Activated CD4-positive, alpha-beta T cell treated with anti-CD3 and anti-CD28 coated beads for 4 hours (primary cell): ENCODE results near the gene STX1A.
"Not testable (repeated sequence)": the region's sequence is repeated elsewhere in the genome, so short reads cannot be mapped to it uniquely, and the experiment has no call there.

Source experiments
- DNase-seq, 2 donors: peaks; one replicate each; pipeline ENCODE4 v3.0.0-alpha.2; 2020

The STX1A gene

DNA sequence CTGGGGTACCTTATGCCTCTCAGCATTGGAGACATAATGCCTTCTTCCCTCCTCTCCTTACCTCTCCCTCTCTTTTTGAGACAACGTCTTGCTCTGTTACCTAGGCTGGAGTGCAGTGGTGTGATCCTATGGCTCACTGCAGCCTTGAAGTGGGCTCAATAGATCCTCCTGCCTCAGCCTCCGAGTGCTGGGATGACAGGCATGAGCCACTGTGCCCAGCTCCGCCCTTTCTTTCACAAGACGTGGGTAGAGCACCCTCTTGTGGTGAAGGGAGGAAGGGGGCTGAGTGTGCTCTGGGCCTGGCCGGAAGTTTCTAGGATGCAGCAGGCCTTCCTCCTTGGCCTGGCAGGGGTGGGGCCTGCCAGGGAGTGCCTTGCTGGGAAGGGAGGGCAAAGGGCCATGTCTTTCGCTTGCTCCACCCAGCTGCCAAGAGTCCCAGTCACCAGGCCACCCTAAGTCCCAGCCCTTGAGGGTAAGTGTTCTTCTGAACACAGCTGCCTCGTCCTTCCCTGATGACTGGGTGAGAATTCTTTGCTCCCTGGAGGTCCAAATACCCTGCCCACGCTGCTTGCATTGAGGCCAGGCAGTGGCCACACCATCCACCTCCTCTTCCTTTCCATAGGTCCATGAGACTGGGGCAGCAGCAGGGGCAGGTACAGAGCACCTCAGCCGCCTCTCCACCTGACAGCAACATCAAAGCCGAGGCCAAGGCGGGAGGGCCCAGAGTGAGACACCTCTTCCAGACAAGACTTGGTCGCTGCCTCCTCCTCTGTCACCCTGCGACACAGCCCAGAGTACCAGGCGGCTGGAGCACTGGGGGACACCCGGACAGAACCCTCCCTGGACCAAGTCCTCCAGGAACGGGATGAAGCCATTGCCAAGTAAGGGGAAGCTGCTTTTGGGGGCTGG, 15.4 kb upstream of the STX1A start:
- DNase-seq = peak; percentile 83 to 87

- DNase-seq = no peak
Measured at GRCh38 chr7:73732397-73732796, 12.9 kb upstream of the STX1A start.

GRCh38 chr7:73730485-73730884, 11.0 kb upstream of the STX1A start:
- no peak for DNase-seq

DNA sequence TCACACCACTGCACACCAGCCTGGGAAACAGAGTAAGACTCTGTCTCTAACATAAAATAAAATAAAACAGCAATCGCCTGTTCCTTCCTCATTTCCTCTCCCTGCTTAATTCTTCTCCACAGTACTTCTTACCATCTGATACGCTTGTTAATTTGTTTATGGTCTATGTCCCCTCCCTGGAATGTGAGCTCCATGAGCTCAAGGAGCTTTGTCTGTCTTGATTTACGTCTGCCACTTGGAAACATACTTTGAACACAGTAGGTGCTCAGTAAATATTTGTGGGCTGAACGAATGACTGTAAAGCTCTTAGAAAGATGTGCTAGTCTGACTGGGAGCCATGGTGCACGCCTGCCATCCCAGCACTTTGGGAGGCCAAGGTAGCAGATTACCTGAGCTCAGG, 9.1 kb upstream of the STX1A start:
- no peak for DNase-seq

GRCh38 chr7:73727952-73728351, 8.5 kb upstream of the STX1A start:
- DNase-seq = no peak

- no peak for DNase-seq
Measured at GRCh38 chr7:73726083-73726466, 6.6 kb upstream of the STX1A start.

- no peak for DNase-seq
Measured at GRCh38 chr7:73723813-73724212, 4.3 kb upstream of the STX1A start.

- DNase-seq = no peak
Measured at GRCh38 chr7:73722785-73723184, 3.3 kb upstream of the STX1A start.

DNA sequence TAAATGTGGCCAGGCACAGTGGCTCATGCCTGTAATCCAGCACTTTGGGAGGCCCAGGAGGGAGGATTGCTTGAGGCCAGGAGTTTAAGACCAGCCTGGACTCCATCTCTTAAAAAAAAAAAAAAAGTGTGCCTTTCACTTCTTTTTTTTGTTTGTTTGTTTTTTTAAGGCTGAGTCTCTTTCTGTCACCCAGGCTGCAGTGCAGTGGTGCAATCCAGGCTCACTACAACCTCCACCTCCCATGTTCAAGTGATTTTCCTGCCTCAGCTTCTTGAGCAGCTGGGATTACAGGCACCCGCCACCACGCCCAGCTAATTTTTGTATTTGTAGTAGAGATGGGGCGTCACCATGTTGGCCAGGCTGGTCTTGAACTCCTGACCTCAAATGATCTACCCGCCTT, 2.7 kb upstream of the STX1A start:
- not testable (repeated sequence) for DNase-seq

GRCh38 chr7:73721377-73721817, 1.9 kb upstream of the STX1A start:
- DNase-seq = no peak

GRCh38 chr7:73720443-73720842, 974 bp upstream of the STX1A start:
- DNase-seq = not testable (repeated sequence)

DNA sequence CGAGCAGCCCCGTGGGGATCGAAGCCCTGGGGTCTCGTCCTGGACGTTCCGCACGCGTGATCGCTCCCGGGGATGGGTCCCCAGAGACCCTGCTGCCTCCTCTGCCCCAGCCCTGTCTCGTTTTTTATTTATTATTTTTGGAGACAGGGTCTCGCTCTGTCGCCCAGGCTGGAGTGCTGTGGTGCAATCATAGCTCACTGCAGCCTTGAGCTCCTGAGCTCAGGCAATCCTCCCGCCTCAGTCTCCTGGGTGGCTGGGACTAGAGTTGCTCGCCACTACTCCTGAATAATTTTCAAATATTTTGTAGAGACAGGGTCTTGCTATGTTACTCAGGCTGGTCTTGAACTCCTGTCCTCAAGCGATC, 319 bp upstream of the STX1A start:
- DNase-seq = no peak

DNA sequence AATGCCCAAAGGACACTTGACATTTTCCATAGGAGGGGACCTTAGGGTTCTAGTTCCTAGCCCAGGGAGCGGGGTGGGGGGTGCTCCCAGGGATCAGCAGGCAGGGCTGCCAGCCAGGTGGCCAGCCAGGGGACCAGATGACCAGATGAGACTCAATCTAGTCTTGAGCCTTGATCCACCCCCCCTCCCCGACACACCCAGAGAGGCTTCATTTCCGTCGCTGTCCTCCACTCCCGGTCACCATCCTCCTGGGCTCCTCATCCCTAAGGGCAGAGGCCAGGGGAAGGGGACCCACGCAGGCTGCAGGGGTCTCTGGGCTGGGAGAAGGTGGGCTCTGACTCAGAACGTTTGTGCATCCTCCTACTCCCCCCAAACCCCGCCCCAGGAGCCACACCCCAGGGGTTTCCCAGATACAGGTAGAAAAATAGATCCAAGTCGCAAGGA, 1.0 kb downstream of the STX1A start:
- DNase-seq = peak; percentile 36 to 44

- DNase-seq = peak; percentile 77 to 79
Measured at GRCh38 chr7:73717991-73718405, 1.5 kb downstream of the STX1A start.

DNA sequence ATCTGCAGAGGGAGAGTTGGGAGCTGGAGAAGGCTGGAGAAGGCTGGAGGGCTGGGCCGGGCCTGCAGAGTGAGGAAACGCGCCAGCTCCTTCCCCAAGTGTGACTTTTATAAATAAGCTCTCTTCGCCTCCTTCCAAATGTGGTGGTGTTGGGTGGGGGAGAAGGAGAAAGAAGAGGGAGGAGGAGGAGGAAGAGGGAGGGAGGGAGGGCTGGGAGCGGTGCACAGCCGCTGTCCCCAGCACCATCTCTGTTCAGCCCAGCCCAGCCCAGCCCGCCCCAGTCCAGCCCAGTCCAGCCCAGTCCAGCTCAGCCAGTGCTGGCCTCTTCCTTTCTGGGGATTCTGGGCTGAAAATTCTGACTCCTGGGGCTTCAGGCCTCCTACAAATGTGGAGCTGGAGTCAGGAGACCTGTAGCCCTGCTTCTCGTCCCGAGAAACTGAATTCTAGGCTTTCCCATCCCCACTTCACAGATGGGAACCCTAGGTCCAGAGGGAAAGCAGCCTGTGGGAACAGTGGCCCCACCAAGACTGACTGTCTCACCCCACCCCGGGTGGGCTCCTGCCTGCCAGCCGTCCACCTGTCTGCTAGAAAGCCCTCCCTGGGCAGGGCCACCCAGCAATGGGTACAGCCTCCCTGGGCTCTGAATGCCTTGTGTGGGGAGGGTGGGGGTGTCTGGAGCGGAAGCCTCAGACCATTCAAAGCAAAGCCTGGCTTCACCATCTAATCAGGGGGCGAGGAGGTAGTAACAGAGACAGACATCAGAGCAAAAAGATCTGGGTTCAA, 2.3 kb downstream of the STX1A start:
- no peak for DNase-seq

GRCh38 chr7:73716318-73716890, 3.1 kb downstream of the STX1A start:
- no peak for DNase-seq

DNA sequence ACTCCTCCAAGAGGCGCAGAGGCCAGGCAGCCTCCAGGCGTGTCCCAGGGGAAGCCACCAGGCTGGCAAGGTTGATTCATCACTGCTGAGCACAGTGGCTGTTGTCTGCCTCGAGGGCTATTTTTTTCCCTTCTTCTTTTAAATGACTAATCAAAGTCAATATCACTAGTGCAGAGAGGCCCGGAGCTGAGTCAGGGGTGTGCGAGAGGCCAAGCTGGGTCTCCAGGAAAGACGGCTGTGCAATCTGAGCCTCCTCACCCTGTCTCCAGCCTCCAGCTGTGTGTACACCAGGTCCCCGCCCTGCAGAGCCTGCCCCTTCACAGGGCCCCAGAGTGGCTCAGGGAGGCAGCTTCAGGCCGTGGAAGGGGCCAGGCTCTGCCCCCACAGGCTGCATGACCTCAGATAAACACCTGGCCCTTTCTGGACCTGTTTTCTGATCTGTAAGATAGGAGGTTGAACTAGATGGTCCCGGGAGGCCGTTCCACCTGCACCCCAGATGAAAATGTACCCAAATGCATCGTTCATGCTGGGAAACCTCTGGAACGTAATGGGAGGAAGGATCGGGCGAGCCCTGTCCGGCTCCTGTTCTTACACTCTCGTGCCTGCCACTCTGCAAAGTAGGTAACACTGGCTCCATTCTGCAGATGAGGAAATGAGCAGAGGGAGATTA, 3.7 kb downstream of the STX1A start:
- peak in 1 of 2 donors; percentile 36 for DNase-seq

GRCh38 chr7:73713319-73713718, 6.2 kb downstream of the STX1A start:
- DNase-seq = not testable (repeated sequence)

DNA sequence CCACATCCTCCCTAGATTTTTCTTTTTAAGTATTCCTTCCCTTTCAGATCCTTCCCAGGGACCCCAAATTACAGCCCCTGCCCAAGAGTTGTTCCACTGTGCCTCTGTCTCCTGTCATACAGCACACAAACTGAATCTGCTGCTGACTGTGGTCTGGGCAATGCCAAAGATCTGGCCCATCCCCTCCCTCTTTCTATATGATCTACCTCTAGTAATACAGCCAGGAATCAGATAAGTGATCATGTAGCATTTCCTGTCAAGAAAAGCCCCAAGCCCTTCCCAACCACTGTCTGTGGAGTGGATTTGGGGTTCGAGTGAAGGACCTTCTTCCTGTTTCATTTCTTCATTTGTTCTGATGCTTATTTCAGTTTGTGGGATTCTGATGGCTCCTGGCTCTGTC, 6.7 kb downstream of the STX1A start:
- DNase-seq = no peak

- DNase-seq = no peak
Measured at GRCh38 chr7:73708961-73709549, 10.4 kb downstream of the STX1A start.

DNA sequence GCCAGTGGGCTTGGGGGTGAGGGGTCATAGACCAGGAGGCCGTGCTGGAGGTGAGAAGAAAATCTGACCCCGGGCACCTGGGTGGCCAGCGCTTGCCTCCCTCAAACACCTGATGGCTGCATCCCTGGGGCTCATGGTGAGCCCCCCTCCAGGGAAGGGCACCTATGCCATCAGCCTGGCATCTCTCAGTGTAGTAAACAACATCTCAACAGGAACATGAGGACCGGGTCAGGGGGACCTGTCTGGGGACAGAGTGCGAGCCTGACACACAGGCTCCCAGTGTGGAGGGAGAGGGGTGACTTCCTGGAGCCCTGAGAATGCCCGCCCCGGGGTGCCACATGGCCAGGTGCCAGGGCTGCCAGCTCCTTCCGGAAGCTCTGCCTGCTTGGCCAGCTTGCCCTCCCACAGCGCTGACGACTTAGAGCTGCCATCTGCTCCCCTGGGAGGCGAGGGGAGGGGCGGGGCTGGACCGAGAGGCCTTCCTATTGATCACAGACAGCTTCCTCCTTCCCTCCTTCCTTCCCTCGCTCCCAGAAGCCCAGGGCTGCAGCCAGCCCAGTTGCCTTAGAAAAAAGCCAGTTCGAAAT, 12.3 kb downstream of the STX1A start:
- DNase-seq = no peak
